Liver (tissue), 9 donors: ENCODE data around the gene C10orf143. TPM values are rescaled to one million over a fixed set of nuclear protein-coding genes. Genes with fewer than 3 reads are reported as not detected.

Experiments
- DNase-seq: peaks from one replicate; pipeline ENCODE4 v3.0.0-alpha.2; 2017; ENCODE audit warnings: low spot score
- H3K27ac ChIP-seq, 2 donors: one replicate each; pipeline ENCODE4 v1.7.0; 2013; ENCODE audit warnings: inconsistent platforms in 2 of 2, low read length in 2 of 2, control low read depth in 1 of 2, low read depth in 1 of 2, mild to moderate bottlenecking in 1 of 2
- H3K27me3 ChIP-seq, 4 donors: one replicate each; pipeline versions ENCODE4 v1.6.1 to v1.7.0; 2013; ENCODE audit warnings: low read length in 3 of 4, inconsistent platforms in 1 of 4, mild to moderate bottlenecking in 1 of 4, moderate library complexity in 1 of 4; ENCODE audit not compliant: control insufficient read depth in 4 of 4, insufficient read depth in 4 of 4
- H3K36me3 ChIP-seq, 4 donors: one replicate each; pipeline versions ENCODE4 v1.6.1 to v1.7.0; 2013; ENCODE audit warnings: low read length in 3 of 4, mild to moderate bottlenecking in 3 of 4, low read depth in 1 of 4, moderate library complexity in 1 of 4; ENCODE audit not compliant: control insufficient read depth in 4 of 4, insufficient read depth in 3 of 4
- H3K4me1 ChIP-seq, 4 donors: one replicate each; pipeline versions ENCODE4 v1.6.1 to v1.7.0; 2013; ENCODE audit warnings: low read length in 3 of 4, mild to moderate bottlenecking in 3 of 4, moderate library complexity in 1 of 4; ENCODE audit not compliant: control insufficient read depth in 4 of 4, insufficient read depth in 4 of 4
- H3K4me3 ChIP-seq, 3 donors: one replicate each; pipeline versions ENCODE4 v1.6.1 to v1.7.0; 2013; ENCODE audit warnings: low read length in 3 of 3, control low read depth in 1 of 3, low read depth in 1 of 3, mild to moderate bottlenecking in 1 of 3
- H3K9ac ChIP-seq, 2 donors: one replicate each; pipeline ENCODE4 v1.7.0; 2013; ENCODE audit warnings: low read length in 2 of 2, mild to moderate bottlenecking in 2 of 2, moderate library complexity in 2 of 2, control low read depth in 1 of 2, low read depth in 1 of 2
- H3K9me3 ChIP-seq, 4 donors: one replicate each; pipeline versions ENCODE4 v1.6.1 to v1.7.0; 2013; ENCODE audit warnings: low read length in 3 of 4; ENCODE audit not compliant: control insufficient read depth in 4 of 4
- EGR1 ChIP-seq, 2 donors: IDR thresholded peaks; 2 replicates each; pipeline ENCODE4 v1.6.1; 2016 to 2018; ENCODE audit warnings: antibody characterized with exemption in 2 of 2, low read depth in 2 of 2
- FOXA1 ChIP-seq: IDR thresholded peaks from 2 replicates; pipeline ENCODE4 v1.6.1; 2016; ENCODE audit warnings: antibody characterized with exemption
- FOXA2 ChIP-seq: IDR thresholded peaks from 2 replicates; pipeline ENCODE4 v1.6.1; 2016; ENCODE audit warnings: antibody characterized with exemption
- GABPA ChIP-seq, 2 donors: IDR thresholded peaks in 1 of 2; conservative IDR thresholded peaks in 1 of 2; 2 replicates each; pipeline ENCODE4 v1.6.1; 2016; ENCODE audit warnings: antibody characterized with exemption in 2 of 2, mild to moderate bottlenecking in 1 of 2, moderate library complexity in 1 of 2
- HNF4A ChIP-seq, 2 donors: conservative IDR thresholded peaks; 2 replicates each; pipeline ENCODE4 v1.6.1; 2016; ENCODE audit warnings: antibody characterized with exemption in 2 of 2, mild to moderate bottlenecking in 2 of 2
- HNF4G ChIP-seq: IDR thresholded peaks from 2 replicates; pipeline ENCODE4 v1.6.1; 2016; ENCODE audit warnings: antibody characterized with exemption
- JUND ChIP-seq, 2 donors: IDR thresholded peaks; 2 replicates each; pipeline ENCODE4 v1.6.1; 2016; ENCODE audit warnings: antibody characterized with exemption in 2 of 2
- NR2F2 ChIP-seq: IDR thresholded peaks from 2 replicates; pipeline ENCODE4 v1.6.1; 2016; ENCODE audit warnings: antibody characterized with exemption
- RAD21 ChIP-seq, 2 donors: IDR thresholded peaks; 2 replicates each; pipeline ENCODE4 v1.6.1; 2016; ENCODE audit warnings: antibody characterized with exemption in 2 of 2, mild to moderate bottlenecking in 2 of 2
- RXRA ChIP-seq, 2 donors: IDR thresholded peaks; 2 replicates each; pipeline ENCODE4 v1.6.1; 2017 to 2018; ENCODE audit warnings: antibody characterized with exemption in 2 of 2, mild to moderate bottlenecking in 1 of 2
- SP1 ChIP-seq: IDR thresholded peaks from 2 replicates; pipeline ENCODE4 v1.6.1; 2018; ENCODE audit warnings: antibody characterized with exemption, mild to moderate bottlenecking
- TAF1 ChIP-seq: conservative IDR thresholded peaks from 2 replicates; pipeline ENCODE4 v1.6.1; 2016; ENCODE audit warnings: antibody characterized with exemption, mild to moderate bottlenecking
- YY1 ChIP-seq: IDR thresholded peaks from 2 replicates; pipeline ENCODE4 v1.6.1; 2016; ENCODE audit warnings: antibody characterized with exemption, mild to moderate bottlenecking
- WGBS: extraction: QIAGEN DNeasy Blood & Tissue Kit; methylation state at CpG from one replicate; pipeline ENCODE4 v1.1.7; 2013; 5-methylcytosine and 5-hydroxymethylcytosine counted together
- polyA plus RNA-seq, 2 donors: library from polyadenylated mRNA; stranded (reverse) in 1 of 2; unstranded in 1 of 2; fragments of 200-250 nt in 1 of 2; fragments of >200 nt in 1 of 2; fragmentation: Nextera tagmentation in 1 of 2; extraction: Ambion mirVana in 1 of 2; gene quantifications; one replicate each; pipeline versions ENCODE4 v1.2.1 to v1.2.3, GENCODE V29; 2013 to 2015
- total RNA-seq, 2 donors: library from RNA; depleted of rRNA; stranded (reverse); fragments of >200 nt; gene quantifications; one replicate each; pipeline ENCODE4 v1.2.3, GENCODE V29; 2014
- TF ChIP-seq, protein P1 (sequence below): fragments of 150-350 bp; IDR thresholded peaks from 2 replicates; pipeline ENCODE4 v1.5.1; 2017; ENCODE audit warnings: improper control_type of control experiment, low read depth, low read length; ENCODE audit not compliant: missing input control
- TF ChIP-seq, protein P2 (sequence below): IDR thresholded peaks from 2 replicates; pipeline ENCODE4 v1.6.1; 2016; ENCODE audit warnings: antibody characterized with exemption
- TF ChIP-seq, protein P3 (sequence below): IDR thresholded peaks from 2 replicates; pipeline ENCODE4 v1.6.1; 2016; ENCODE audit warnings: antibody characterized with exemption
- TF ChIP-seq, protein P4 (sequence below): IDR thresholded peaks from 2 replicates; pipeline ENCODE4 v1.6.1; 2016; ENCODE audit warnings: antibody characterized with exemption
- TF ChIP-seq, protein P5 (sequence below): IDR thresholded peaks from 2 replicates; pipeline ENCODE4 v1.6.1; 2016; ENCODE audit warnings: antibody characterized with exemption, mild to moderate bottlenecking
- donor health status: healthy.
- donor health status: healthy.
- donor health status: healthy.
- donor health status: healthy.
- donor health status: healthy.

The C10orf143 gene
- total and polyA plus RNA-seq, 4 donors, result 0.14 to 2.7 (median 1.2) TPM

DNA sequence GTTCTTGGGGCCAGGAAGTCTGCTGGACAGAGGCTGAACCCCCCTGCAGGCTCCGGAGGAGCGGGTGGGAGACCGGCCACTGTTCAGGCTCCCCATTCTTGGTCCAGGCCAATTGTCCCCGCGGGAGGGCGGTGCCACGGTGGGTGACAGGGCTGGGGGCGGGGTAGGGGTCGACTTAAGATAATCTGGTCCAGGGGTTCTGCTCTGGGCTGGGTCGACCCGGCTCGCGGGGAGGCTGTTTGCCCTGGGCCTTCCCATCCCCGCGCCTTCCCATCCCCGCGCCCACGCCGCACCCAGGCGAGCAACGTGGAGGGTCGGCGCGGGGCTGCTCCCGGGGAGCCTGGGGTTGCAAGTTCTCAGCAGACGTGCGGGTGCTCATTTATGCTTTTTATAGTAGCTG, 18.3 kb upstream of the C10orf143 start:
- TF ChIP-seq JUND (IDR thresholded peaks at IDR 0.05) (no peak), NR2F2 (no peak), FOXA1 (no peak), TAF1 (no peak), FOXA2 (no peak), RAD21 (IDR thresholded peaks at IDR 0.05) (no peak), HNF4G (no peak), HNF4A (conservative IDR thresholded peaks at IDR 0.05) (no peak)
- TF ChIP-seq, protein P1, sequence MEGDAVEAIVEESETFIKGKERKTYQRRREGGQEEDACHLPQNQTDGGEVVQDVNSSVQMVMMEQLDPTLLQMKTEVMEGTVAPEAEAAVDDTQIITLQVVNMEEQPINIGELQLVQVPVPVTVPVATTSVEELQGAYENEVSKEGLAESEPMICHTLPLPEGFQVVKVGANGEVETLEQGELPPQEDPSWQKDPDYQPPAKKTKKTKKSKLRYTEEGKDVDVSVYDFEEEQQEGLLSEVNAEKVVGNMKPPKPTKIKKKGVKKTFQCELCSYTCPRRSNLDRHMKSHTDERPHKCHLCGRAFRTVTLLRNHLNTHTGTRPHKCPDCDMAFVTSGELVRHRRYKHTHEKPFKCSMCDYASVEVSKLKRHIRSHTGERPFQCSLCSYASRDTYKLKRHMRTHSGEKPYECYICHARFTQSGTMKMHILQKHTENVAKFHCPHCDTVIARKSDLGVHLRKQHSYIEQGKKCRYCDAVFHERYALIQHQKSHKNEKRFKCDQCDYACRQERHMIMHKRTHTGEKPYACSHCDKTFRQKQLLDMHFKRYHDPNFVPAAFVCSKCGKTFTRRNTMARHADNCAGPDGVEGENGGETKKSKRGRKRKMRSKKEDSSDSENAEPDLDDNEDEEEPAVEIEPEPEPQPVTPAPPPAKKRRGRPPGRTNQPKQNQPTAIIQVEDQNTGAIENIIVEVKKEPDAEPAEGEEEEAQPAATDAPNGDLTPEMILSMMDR, result no peak
- TF ChIP-seq, protein P2, sequence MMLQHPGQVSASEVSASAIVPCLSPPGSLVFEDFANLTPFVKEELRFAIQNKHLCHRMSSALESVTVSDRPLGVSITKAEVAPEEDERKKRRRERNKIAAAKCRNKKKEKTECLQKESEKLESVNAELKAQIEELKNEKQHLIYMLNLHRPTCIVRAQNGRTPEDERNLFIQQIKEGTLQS, result no peak
- DNase-seq, result no peak
- 34% methylated on average over 27 of the region's 27 CpGs for WGBS
- Histone ChIP-seq H3K4me1 (peaks cover 0 to 3% (median 0%) of the 10 kb centered on the region in 4 donors), H3K9me3 (no peaks in the 10 kb centered on the region), H3K27ac (no peak overlapping the region), H3K9ac (no peak overlapping the region), H3K36me3 (no peaks in the 10 kb centered on the region), H3K27me3 (no peaks in the 10 kb centered on the region), H3K4me3 (no peak overlapping the region)

DNA sequence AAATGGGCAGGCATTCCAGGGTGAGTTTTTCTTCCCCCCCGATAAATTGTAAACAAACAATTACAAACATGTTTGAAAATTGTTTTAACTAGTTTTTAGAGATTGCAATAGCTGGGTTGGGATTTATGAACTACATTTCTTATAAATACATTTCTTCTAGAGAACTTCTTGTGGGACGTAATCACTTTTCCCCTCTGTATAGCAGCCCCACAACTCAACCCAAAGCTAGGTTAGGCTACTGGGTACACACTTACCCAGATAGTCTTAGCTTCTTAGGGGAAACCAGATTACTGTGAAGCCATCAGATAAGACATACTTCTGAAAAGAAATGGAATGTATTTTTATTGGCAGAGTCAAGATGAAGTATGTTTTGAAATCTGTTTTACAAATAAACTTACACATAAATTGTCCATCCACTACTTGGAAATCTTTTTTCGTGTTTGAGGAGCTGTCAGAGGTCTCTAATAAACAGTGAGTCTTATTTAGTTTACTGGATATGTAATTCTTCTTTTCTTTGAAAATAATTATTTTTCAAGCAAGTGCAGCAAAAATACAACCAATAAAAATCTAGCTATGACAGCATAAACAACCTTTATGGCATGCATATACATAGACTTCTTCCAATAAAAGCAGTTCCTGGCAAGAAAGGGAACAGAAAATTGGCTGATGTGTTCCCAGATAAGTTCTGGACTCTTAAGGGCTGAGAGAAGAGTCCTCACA, 17.6 kb upstream of the C10orf143 start:
- no peak overlapping the region for H3K4me3 ChIP-seq
- peaks cover 0 to 3% (median 0%) of the 10 kb centered on the region in 4 donors for H3K4me1 ChIP-seq
- no peak overlapping the region for H3K9ac ChIP-seq
- TF ChIP-seq, protein P2, result no peak
- TF ChIP-seq HNF4G, result no peak
- no peak for TF ChIP-seq RXRA (IDR thresholded peaks at IDR 0.05)
- no peak for TF ChIP-seq SP1
- TF ChIP-seq, protein P1, result no peak
- TF ChIP-seq GABPA (IDR thresholded peaks at IDR 0.05 in 1 of 2, conservative IDR thresholded peaks at IDR 0.05 in 1 of 2), result no peak
- no peak for TF ChIP-seq EGR1 (IDR thresholded peaks at IDR 0.05; ENCODE audit: low read depth in 2 of 2)
- TF ChIP-seq HNF4A (conservative IDR thresholded peaks at IDR 0.05), result no peak
- TF ChIP-seq, protein P3, sequence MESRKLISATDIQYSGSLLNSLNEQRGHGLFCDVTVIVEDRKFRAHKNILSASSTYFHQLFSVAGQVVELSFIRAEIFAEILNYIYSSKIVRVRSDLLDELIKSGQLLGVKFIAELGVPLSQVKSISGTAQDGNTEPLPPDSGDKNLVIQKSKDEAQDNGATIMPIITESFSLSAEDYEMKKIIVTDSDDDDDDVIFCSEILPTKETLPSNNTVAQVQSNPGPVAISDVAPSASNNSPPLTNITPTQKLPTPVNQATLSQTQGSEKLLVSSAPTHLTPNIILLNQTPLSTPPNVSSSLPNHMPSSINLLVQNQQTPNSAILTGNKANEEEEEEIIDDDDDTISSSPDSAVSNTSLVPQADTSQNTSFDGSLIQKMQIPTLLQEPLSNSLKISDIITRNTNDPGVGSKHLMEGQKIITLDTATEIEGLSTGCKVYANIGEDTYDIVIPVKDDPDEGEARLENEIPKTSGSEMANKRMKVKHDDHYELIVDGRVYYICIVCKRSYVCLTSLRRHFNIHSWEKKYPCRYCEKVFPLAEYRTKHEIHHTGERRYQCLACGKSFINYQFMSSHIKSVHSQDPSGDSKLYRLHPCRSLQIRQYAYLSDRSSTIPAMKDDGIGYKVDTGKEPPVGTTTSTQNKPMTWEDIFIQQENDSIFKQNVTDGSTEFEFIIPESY, result no peak
- no peak for TF ChIP-seq FOXA2
- TF ChIP-seq YY1, result no peak
- TF ChIP-seq, protein P4, sequence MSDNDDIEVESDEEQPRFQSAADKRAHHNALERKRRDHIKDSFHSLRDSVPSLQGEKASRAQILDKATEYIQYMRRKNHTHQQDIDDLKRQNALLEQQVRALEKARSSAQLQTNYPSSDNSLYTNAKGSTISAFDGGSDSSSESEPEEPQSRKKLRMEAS, result no peak
- TF ChIP-seq, protein P5, sequence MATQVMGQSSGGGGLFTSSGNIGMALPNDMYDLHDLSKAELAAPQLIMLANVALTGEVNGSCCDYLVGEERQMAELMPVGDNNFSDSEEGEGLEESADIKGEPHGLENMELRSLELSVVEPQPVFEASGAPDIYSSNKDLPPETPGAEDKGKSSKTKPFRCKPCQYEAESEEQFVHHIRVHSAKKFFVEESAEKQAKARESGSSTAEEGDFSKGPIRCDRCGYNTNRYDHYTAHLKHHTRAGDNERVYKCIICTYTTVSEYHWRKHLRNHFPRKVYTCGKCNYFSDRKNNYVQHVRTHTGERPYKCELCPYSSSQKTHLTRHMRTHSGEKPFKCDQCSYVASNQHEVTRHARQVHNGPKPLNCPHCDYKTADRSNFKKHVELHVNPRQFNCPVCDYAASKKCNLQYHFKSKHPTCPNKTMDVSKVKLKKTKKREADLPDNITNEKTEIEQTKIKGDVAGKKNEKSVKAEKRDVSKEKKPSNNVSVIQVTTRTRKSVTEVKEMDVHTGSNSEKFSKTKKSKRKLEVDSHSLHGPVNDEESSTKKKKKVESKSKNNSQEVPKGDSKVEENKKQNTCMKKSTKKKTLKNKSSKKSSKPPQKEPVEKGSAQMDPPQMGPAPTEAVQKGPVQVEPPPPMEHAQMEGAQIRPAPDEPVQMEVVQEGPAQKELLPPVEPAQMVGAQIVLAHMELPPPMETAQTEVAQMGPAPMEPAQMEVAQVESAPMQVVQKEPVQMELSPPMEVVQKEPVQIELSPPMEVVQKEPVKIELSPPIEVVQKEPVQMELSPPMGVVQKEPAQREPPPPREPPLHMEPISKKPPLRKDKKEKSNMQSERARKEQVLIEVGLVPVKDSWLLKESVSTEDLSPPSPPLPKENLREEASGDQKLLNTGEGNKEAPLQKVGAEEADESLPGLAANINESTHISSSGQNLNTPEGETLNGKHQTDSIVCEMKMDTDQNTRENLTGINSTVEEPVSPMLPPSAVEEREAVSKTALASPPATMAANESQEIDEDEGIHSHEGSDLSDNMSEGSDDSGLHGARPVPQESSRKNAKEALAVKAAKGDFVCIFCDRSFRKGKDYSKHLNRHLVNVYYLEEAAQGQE, result no peak
- no peak for TF ChIP-seq JUND (IDR thresholded peaks at IDR 0.05)
- no peak for TF ChIP-seq NR2F2
- no peak for TF ChIP-seq FOXA1
- TF ChIP-seq TAF1, result no peak
- H3K9me3 ChIP-seq, result no peaks in the 10 kb centered on the region
- DNase-seq, result no peak
- 41% methylated on average over 3 of the region's 3 CpGs for WGBS
- no peaks in the 10 kb centered on the region for H3K36me3 ChIP-seq
- H3K27me3 ChIP-seq, result no peaks in the 10 kb centered on the region
- no peak overlapping the region for H3K27ac ChIP-seq
